ENCODE measurements around the gene TRERF1.
"Not testable (repeated sequence)": the region's sequence is repeated elsewhere in the genome, so short reads cannot be mapped to it uniquely, and the experiment has no call there.

The TRERF1 gene

DNA sequence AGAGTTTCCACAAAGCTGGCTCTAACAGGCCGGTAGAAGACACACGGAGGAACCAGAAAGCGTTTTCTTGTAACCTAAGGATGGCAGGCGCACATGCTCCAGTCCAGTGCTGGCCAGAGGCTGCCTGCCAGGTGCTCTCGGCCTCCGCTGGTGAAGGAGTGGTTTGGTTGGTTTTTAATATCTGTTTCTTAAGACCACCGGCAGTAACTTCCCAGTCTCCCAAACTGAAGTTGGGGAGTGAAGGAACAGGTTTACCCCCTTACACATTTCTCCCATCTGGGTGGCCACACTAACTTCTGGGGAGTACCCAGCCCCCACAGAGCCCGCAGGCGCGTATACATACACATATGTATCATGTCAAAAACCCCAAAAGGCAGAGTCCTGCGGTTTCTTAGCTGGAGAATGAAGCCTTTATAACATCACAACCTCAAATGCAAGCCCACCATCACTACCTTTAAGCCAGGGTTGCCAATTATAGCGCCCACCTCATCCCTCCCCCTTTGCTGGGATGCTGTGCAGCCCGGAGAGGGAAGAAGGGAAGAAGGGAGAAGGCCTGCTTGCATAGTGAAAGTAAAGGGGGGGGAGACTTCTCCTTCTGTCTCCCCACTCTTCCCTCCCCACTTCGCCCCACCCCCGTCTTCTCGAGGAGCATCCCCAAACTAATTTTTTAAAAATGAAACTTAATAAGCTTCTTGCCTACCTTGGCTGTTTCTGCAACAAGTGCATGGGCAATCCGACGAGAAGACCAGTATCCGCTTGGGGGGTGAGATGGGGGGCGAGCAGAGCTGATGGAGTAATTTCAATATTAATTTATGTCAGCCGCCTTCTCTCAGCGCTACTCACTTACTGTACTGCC is 1.0 kb downstream of the TRERF1 start:
- DNase-seq, result no peak

DNA sequence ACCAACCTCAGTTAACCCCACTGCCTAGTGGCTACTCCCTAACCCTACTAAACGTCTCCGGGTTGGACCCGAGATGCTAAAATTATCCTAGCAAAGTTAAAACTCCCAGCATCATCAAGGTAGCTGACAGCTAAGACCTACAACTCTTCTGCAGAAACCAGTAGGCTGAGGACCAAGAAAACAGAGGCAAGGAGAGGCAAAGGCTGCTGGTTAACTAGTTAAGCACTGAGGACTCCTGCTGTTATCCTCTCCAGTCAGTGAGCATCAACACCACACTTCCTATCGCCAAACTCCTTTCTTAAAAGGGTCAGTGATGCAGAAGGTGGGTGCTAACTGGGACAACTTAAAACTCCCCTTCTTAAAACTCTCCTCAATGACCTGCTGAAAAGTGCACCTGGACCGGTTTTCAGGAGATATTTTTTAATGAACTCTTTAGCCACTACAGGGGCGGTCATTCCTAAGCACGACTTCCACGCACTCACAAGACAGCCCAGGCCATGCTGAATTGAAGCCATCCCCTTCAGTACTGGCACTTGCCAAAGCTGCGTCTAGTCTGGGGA is 1.7 kb downstream of the TRERF1 start:
- DNase-seq, result no peak

DNA sequence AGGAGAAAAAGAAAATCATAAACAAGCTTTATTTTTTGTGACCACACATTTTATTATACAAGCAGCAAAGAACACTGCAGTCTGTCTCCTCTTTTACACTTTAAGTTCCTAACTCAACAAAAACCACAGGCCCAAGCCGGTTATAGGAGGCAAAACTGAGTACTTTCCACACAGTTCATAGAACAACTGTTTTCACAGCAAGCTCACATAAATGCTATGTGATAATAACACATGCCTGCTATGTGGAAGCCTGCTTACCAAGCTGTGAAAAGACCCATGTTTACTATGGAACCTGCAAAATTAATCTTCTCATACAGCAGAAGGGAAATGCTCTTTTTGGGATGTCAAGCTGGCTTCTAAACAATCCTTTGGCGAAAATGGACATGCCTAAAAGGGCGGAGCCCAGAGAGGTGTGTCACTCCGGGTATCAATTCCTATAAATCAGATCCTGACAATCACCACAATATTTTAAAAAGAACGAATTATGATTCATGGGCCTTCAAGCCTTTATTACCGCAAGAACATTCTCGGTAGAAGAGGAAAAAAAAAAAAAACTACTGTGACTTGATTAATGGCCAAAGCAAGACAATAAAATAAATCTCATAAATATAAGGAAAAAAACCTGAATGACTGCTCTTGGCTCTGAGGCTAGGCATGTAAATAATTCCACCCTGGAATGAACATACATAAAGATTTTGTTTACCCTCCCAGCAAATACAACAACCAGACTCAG is 2.6 kb downstream of the TRERF1 start:
- DNase-seq, result no peak

GRCh38 chr6:42448391-42448790 is 3.3 kb downstream of the TRERF1 start:
- no peak for DNase-seq

DNA sequence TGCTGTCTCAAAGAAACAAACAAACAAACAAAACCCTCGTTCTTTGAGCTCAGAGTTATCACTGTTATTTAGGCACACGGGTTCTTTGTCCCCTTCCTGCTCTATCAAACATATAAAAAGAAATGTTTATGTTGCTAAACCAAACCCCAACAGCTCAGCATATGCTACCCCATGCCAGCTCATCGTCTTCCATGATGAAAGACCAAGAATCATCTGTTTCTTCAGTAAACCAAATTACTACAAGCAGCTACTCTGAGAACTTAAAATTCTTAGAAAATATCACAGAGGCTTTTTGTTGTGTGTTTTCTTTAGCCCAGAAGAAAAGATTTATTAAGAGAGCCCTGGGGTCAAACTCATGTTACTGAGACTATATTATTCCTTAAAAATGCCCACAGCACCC is 4.7 kb downstream of the TRERF1 start:
- no peak for DNase-seq

DNA sequence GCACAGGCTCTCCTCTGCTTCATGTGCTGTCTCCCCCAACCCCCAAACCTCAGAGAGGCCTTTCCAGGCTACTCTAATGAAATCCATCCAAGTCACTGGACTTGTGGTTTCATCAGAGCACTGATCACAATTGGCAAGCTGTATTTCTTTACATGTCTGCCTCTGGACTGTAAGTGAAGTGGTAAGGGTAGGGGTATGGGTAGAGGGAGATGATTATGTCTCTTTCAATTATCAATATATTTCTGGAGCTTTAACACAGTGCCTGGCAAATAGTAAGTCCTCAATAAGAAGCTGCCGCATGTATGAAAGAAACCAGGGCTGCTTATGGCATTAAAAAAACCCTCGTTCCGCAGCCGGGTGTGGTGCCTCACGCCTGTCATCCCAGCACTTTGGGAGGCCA is 5.4 kb downstream of the TRERF1 start:
- DNase-seq, result no peak

- not testable (repeated sequence) for DNase-seq
These were observed 5.8 kb downstream of the TRERF1 start for GRCh38 chr6:42445955-42446354.

DNA sequence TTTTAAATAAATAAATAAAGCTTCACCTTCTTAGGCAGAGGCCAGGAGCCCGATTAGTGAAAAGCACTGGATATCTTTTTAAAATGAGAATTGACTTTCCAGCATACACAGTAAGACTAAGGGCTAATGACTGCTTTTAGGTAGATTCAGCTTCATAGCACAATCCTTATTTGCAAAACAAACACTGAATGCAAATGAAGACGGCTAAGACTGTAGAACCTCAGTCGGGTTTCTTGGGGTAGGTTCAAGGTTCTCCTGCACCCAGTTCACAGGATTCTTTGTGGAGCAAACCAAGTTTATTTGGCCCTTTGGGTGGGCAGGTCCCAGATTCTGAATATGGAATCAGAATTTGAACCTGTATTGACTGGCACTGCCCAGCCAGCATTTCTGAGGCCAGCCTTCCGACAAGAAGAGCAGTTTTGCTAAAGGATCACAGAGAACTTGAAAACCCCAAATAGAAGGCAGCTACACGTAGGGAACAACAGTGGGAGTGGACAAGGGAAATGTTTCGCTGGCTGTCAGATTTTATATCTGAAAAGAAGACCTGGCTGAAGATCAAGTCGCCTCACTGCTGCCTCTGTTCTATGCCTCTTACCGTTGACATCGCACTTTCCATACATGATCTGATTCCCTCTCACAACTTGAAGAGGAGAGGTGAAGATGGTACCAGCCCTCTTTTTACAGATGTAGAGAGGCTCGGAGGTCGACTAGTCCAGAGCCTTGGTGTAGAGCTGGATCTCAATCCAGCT is 8.2 kb downstream of the TRERF1 start:
- DNase-seq, result no peak

- no peak for DNase-seq
These were observed 10.0 kb downstream of the TRERF1 start for GRCh38 chr6:42441697-42442081.

- no peak for DNase-seq
These were observed 10.7 kb downstream of the TRERF1 start for GRCh38 chr6:42440778-42441696.

- no peak for DNase-seq
These were observed 11.7 kb downstream of the TRERF1 start for GRCh38 chr6:42440027-42440426.

GRCh38 chr6:42436825-42437224 is 14.9 kb downstream of the TRERF1 start:
- no peak for DNase-seq

- no peak for DNase-seq
These were observed 17.5 kb downstream of the TRERF1 start for GRCh38 chr6:42434237-42434636.

DNA sequence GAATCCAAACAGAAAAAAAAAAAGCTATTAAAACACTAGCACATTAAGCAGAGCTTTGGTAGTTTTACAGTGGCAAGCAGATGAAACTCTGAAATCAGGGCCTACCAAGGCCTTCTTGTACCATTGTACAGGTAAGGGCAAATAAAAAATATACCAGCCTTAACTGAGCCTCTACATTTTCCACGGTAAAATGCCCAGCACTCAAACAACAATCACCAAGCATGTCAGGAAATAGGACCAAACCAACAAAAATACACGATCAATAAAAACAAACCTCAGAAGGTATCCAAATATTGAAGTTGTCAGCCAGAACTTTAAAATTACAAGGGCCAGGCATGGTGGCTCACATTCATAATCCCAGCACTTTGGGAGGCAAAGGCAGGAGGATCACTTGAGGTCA is 18.3 kb downstream of the TRERF1 start:
- DNase-seq, result no peak

GRCh38 chr6:42431877-42432276 is 19.8 kb downstream of the TRERF1 start:
- no peak for DNase-seq

DNA sequence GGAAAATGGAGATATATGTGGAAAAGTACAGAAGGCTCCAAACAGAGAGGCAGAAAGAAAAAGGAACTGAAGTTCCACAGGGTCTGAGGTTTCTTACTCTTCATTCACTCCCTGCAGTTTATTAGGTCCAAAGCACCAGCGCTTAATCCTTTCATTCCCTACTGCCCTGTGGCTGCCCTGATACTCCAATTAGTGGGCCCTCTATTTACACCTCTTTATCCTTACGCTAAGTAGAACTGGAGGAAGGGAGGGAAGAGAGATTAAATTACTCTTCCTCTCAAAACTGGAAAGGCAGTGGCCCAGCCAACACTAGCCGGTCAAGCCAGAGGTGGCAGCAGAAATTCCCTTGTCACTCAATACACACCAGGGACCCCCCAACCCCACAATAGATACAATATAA is 20.4 kb downstream of the TRERF1 start:
- no peak for DNase-seq

- no peak for DNase-seq
These were observed 21.9 kb downstream of the TRERF1 start for GRCh38 chr6:42429836-42430235.

DNA sequence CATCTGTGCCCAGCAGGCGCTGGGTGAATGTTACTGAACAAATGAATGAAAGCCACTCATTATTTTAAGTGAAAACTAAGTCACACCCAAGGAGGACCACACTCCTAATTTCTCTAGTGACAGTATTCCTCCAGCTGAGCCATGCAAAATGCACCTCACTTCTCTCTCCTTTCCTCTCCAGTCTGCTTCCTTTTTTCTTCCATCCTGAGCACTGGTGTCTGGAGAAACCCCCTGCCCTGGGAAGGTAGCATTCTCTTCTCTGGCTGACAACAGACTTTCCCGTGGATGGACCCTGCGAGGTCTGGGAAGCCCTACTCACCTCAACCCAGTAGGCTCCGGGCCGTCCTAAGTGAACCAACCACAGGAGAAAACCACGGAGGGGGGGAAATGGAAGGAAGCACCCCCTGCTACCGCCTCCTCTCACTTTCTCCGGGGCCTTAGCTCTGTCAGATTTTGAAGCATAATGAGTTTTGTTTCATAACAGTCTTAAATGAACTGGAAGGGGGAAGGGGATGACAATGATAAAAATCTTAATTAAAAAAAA is 22.6 kb downstream of the TRERF1 start:
- no peak for DNase-seq

- no peak for DNase-seq
These were observed 23.2 kb downstream of the TRERF1 start for GRCh38 chr6:42428326-42429041.

GRCh38 chr6:42427871-42428270 is 23.9 kb downstream of the TRERF1 start:
- DNase-seq, result no peak

- DNase-seq, result no peak
These were observed 25.5 kb downstream of the TRERF1 start for GRCh38 chr6:42426191-42426590.
